ENCODE data around the gene PRRT1B.
"Not testable (repeated sequence)": the region's sequence is repeated elsewhere in the genome, so short reads cannot be mapped to it uniquely, and the experiment has no call there.

DNA sequence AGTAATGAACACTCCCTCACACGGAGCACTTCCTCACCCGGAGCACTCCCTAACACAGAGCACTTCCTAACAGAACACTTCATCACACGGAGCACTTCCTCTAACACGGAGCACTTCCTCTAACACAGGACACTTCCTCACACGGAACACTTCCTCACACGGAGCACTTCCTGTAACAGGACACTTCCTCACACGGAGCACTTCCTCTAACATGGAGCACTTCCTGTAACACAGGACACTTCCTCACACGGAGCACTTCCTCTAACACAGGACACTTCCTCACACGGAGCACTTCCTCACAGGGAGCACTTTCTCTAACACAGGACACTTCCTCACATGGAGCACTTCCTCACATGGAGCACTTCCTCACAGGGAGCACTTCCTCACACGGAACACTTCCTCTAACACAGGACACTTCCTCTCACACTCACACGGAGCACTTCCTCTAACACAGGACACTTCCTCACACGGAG lies 29.7 kb upstream of the PRRT1B start:
- TF ChIP-seq, protein P1, sequence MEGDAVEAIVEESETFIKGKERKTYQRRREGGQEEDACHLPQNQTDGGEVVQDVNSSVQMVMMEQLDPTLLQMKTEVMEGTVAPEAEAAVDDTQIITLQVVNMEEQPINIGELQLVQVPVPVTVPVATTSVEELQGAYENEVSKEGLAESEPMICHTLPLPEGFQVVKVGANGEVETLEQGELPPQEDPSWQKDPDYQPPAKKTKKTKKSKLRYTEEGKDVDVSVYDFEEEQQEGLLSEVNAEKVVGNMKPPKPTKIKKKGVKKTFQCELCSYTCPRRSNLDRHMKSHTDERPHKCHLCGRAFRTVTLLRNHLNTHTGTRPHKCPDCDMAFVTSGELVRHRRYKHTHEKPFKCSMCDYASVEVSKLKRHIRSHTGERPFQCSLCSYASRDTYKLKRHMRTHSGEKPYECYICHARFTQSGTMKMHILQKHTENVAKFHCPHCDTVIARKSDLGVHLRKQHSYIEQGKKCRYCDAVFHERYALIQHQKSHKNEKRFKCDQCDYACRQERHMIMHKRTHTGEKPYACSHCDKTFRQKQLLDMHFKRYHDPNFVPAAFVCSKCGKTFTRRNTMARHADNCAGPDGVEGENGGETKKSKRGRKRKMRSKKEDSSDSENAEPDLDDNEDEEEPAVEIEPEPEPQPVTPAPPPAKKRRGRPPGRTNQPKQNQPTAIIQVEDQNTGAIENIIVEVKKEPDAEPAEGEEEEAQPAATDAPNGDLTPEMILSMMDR (conservative IDR thresholded peaks at IDR 0.05; ENCODE audit: low read depth, low read length) = not testable (repeated sequence)
- TF ChIP-seq EZH2 (IDR thresholded peaks at IDR 0.05; ENCODE audit: borderline replicate concordance, low read depth, low read length, poor library complexity, severe bottlenecking) = not testable (repeated sequence)
